ENCODE data around the gene LMF1. TPM values are rescaled to one million over a fixed set of nuclear protein-coding genes. Genes with fewer than 3 reads are reported as not detected.

Gene LMF1
- total and polyA plus RNA-seq, 2 of the 8 experiments (the other 6 are each of a cell fraction or from before 2014, with no cell fraction given), result 3.5 to 9.1 TPM

DNA sequence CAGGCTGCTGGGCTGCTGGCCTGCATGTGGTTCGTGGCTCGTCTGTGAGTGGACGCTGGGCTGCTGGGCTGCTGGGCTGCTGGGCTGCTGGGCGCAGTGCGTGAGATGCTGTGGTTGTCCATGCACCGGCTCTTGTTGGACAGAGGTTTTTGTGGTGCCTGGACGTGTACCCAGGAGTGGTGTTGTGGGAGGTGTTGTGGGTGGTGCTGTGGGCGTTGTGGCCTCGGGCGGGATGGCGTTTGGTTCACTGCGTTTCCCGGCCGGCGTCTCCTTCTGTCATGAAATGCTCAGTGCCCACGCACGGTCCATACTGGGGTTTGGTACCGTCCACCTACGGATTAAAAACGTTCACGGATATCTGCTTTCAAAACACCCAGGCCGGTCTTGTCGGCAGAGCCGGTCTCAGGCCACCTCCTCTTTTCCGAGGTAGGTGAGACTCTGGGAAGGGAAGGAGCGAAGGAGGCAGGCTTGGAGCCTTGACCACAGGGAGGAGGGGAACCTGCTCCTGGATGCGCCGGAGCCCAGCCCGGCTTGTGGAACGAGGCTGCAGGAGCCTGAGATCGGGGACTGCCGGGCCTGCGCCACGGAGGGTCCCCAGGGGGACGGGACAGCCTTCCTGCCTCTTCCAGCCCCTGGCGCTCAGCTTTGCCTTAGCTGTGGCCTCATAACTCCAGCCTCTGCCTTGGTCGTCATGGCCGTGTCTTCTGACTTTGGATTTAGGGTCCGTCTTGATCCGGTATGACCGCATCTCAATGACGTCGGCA lies 140.5 kb downstream of the LMF1 start:
- 93% methylated on average over 35 of the region's 43 CpGs; no CpG with 5 or more reads in 1 of the 2 experiments for WGBS, 2 experiments (ENCODE audit: extremely low coverage in 1 of 2, insufficient coverage in 1 of 2, insufficient read length in 1 of 2, insufficient replicate concordance in 2 of 2, low coverage in 1 of 2, low lambda C conversion rate in 2 of 2, missing lambda C conversion rate in 1 of 2)
- TF ChIP-seq EGR1 (IDR thresholded peaks at IDR 0.05; ENCODE audit: borderline replicate concordance, low read depth, low read length) (no peak), TEAD4 (IDR thresholded peaks at IDR 0.05; ENCODE audit: low read depth, low read length) (no peak), HDAC2 (IDR thresholded peaks at IDR 0.05; ENCODE audit: borderline replicate concordance in 1 of 2, low read depth in 2 of 2, low read length in 2 of 2) (no peak), GABPA (IDR thresholded peaks at IDR 0.05; ENCODE audit: borderline replicate concordance, insufficient read depth, low read length) (no peak)

More for the DNA sequence above, 140.5 kb downstream of the LMF1 start:
- Histone ChIP-seq H3K23ac (ENCODE audit: insufficient read length) (no peak overlapping the region), H3K14ac (ENCODE audit: insufficient read length) (no peak overlapping the region), H4K20me1 (replicated peaks in 1 of 2; ENCODE audit: control insufficient read depth in 1 of 2, insufficient read depth in 2 of 2, low read length in 2 of 2) (no peaks in the 10 kb centered on the region), H4K5ac (ENCODE audit: insufficient read length, low read depth, low read length) (no peak overlapping the region), H3K79me1 (ENCODE audit: low read depth, low read length) (no peaks in the 10 kb centered on the region), H2BK20ac (ENCODE audit: low read length) (no peak overlapping the region), H3K4me2 (ENCODE audit: insufficient read depth in 1 of 2, low read depth in 2 of 2, low read length in 2 of 2) (no peak overlapping the region), H3K27ac (ENCODE audit: low read depth, low read length) (no peak overlapping the region), H2AK5ac (ENCODE audit: low read depth, low read length) (no peak overlapping the region), H3K9me3 (ENCODE audit: insufficient read depth in 2 of 2, low read depth in 1 of 2, low read length in 1 of 2) (peaks cover 4 to 54% of the 10 kb centered on the region in 2 experiments; a peak in 3 of 4 replicates), H3K79me2 (ENCODE audit: control insufficient read depth in 1 of 2, insufficient read depth in 2 of 2, low read length in 2 of 2) (no peaks in the 10 kb centered on the region), H3K18ac (ENCODE audit: extremely low read depth, low read length) (no peak overlapping the region), H3K23me2 (ENCODE audit: low read depth, low read length) (no peaks in the 10 kb centered on the region), H3K4ac (replicated peaks; ENCODE audit: insufficient read length, low read depth, low read length) (no peak overlapping the region), H3K4me3 (ENCODE audit: extremely low read depth in 1 of 4, insufficient read depth in 2 of 4, low read depth in 3 of 4, low read length in 4 of 4) (no peak overlapping the region), H3K9ac (replicated peaks in 1 of 4; ENCODE audit: extremely low read depth in 1 of 4, low read depth in 3 of 4, low read length in 3 of 4) (no peak overlapping the region), H3K4me1 (replicated peaks in 1 of 4; ENCODE audit: control insufficient read depth in 3 of 4, insufficient read depth in 4 of 4, low read length in 3 of 4) (0 out of 7 replicates have a peak, but pooled peaks cover 0 to 1% (median 0%) of the 10 kb centered on the region in 4 experiments), H3K56ac (replicated peaks; ENCODE audit: insufficient read length, low read depth, low read length) (no peak overlapping the region), H2BK5ac (ENCODE audit: low read depth, low read length) (no peak overlapping the region), H2BK120ac (replicated peaks; ENCODE audit: low read depth, low read length) (no peak overlapping the region), H4K91ac (replicated peaks; ENCODE audit: insufficient read length, low read length) (no peak overlapping the region), H3K36me3 (ENCODE audit: control insufficient read depth in 2 of 4, insufficient read depth in 4 of 4, low read length in 3 of 4) (no peaks in the 10 kb centered on the region), H2BK12ac (ENCODE audit: low read depth, low read length) (no peak overlapping the region), H2AFZ (ENCODE audit: low read length) (no peak overlapping the region), H3K27me3 (replicated peaks in 1 of 4; ENCODE audit: control insufficient read depth in 3 of 4, extremely low read depth in 1 of 4, insufficient read depth in 3 of 4, low read length in 3 of 4) (no peaks in the 10 kb centered on the region), H4K8ac (ENCODE audit: extremely low read depth, insufficient read depth, low read length) (peak overlapping the region; percentile 77), H2BK15ac (ENCODE audit: low read length) (no peak overlapping the region)
- no peak for FAIRE-seq
- DNase-seq (ENCODE audit: low read depth in 1 of 2, low spot score in 2 of 2), result no peak
- POLR2A ChIA-PET (ENCODE audit: partially characterized antibody), result no interaction called here
- CTCF ChIA-PET (ENCODE audit: partially characterized antibody), result no interaction called here

All from H1 (cell line).